ENCODE measurements around the gene FARS2. TPM values are rescaled to one million over a fixed set of nuclear protein-coding genes. Genes with fewer than 3 reads are reported as not detected.

The FARS2 gene
- total RNA-seq (2021; ENCODE audit: unreplicated experiment) = 13.8 TPM
- polyA plus RNA-seq (2012) = 6.3 and 9.6 TPM in 2 replicates
- percentile 61 among the genes with signal in this experiment for Bru-seq, nascent RNA
- BruChase-seq, experiment 1, labeled RNA remaining after a 6-hour chase = percentile 46 among the genes with signal in this experiment
- BruChase-seq, experiment 2, labeled RNA remaining after a 2-hour chase = percentile 55 among the genes with signal in this experiment
- long read RNA-seq, transcript FARS2-201 (7 exons, 1,663 nt) = major isoform, 14 of 22 reads
- long read RNA-seq, partial matches to known transcripts = 0 of 22 reads
- long read RNA-seq, other reads (novel, unspliced or antisense) = 4 of 22 reads

GRCh38 chr6:5260661-5261544 is at the start of gene FARS2, which contains the start of gene LYRM4:
Gene FARS2 (plus strand): TSS chr6:5261513.
Gene LYRM4 (minus strand): TSS chr6:5260950. CDS start chr6:5260733, 217 bp downstream.
- Histone ChIP-seq H3K4me1 (ENCODE audit: control insufficient read depth in 1 of 2, insufficient read depth in 2 of 2, low read length in 2 of 2) (peaks cover 9 to 14% of the 10 kb centered on the region in 2 experiments), H3K4me3 (replicated peaks in 1 of 2; ENCODE audit: low read depth in 1 of 2, low read length in 2 of 2) (peak within 1 kb of the TSS; percentile 77 to 92), H3K9me2 (ENCODE audit: insufficient read depth) (no peaks in the 10 kb centered on the region), H3K27ac (ENCODE audit: low read depth, low read length) (peak within 1 kb of the TSS; percentile 97), H3K79me2 (ENCODE audit: insufficient read depth, low read length) (peaks cover 60% of the 10 kb centered on the region), H2AFZ (ENCODE audit: low read depth, low read length, poor library complexity, severe bottlenecking) (peak within 1 kb of the TSS; percentile 63), H3K27me3 (ENCODE audit: insufficient read depth, low read length) (no peaks in the 10 kb centered on the region), H4K20me1 (ENCODE audit: insufficient read depth) (no peaks in the 10 kb centered on the region), H3K36me3 (ENCODE audit: control insufficient read depth in 1 of 2, insufficient read depth in 2 of 2, low read length in 2 of 2) (no peaks in the 10 kb centered on the region), H3K4me2 (ENCODE audit: low read length) (peak within 1 kb of the TSS; percentile 77), H3K9ac (ENCODE audit: low read length) (peak within 1 kb of the TSS; percentile 83), H3K9me3 (ENCODE audit: control insufficient read depth in 1 of 2, insufficient read depth in 1 of 2, low read depth in 1 of 2, low read length in 2 of 2) (no peaks in the 10 kb centered on the region)
- no TSS peak for BruUV-seq (replicated peaks)
- CTCF ChIA-PET = no interaction called here
- POLR2A ChIA-PET = interaction anchor here (0.7 kb wide), 1 partner anchor 123 kb away, joined by 5 read pairs; no protein-coding TSS in a partner anchor
- ATAC-seq = peak; percentile 80
- DNase-seq (ENCODE audit: low read depth, low spot score) = peak; percentile 72
- RAD21 ChIA-PET (ENCODE audit: low non-redundant PET in 1 of 2, low total read pairs in 2 of 2, uncharacterized antibody in 2 of 2, unreplicated experiment in 2 of 2) = interaction anchor here in 1 of 2 experiments (1.6 kb wide), 1 partner anchor 117 kb away, joined by 5 read pairs; no protein-coding TSS in a partner anchor
- intact Hi-C loops (cut with micrococcal nuclease) = loop anchor here (2.0 kb wide), 1 partner anchor 118 kb away; no protein-coding TSS in a partner anchor
- TF ChIP-seq RAD21 (IDR thresholded peaks at IDR 0.05; ENCODE audit: low read depth) (no peak), POLR2AphosphoS5 (IDR thresholded peaks at IDR 0.05; ENCODE audit: low read depth, low read length) (peak; percentile 39; the same call in 1 of the 2 replicates), MAX (IDR thresholded peaks at IDR 0.05) (no peak; the same call in none of the 2 replicates), ELF1 (IDR thresholded peaks at IDR 0.05; ENCODE audit: borderline replicate concordance, low read depth) (no peak), REST (IDR thresholded peaks at IDR 0.05; ENCODE audit: low read depth) (no peak), CEBPB (IDR thresholded peaks at IDR 0.05; ENCODE audit: low read depth) (no peak), YY1 (IDR thresholded peaks at IDR 0.05; ENCODE audit: extremely low read depth, insufficient replicate concordance, low read depth, low read length) (peak; percentile 93), ZNF274 (IDR thresholded peaks at IDR 0.05; ENCODE audit: low read depth, low read length) (no peak), ZBTB33 (IDR thresholded peaks at IDR 0.05; ENCODE audit: extremely low read depth, insufficient replicate concordance, low read length) (no peak), EGR1 (IDR thresholded peaks at IDR 0.05; ENCODE audit: low read depth) (peak; percentile 89), ZFX (IDR thresholded peaks at IDR 0.05) (peak; percentile 81), SRF (IDR thresholded peaks at IDR 0.05; ENCODE audit: low read depth) (no peak), CBX3 (IDR thresholded peaks at IDR 0.05; ENCODE audit: low read depth) (peak; percentile 49; the same call in 1 of the 2 replicates), CTCF (IDR thresholded peaks at IDR 0.05 in 2 of 3, conservative IDR thresholded peaks at IDR 0.05 in 1 of 3; ENCODE audit: borderline replicate concordance in 1 of 3, insufficient read depth in 1 of 3, low read depth in 2 of 3, low read length in 2 of 3) (peak in 1 of 3 experiments; percentile 22; a peak in 2 of 6 replicates), SP1 (IDR thresholded peaks at IDR 0.05; ENCODE audit: low read depth) (peak; percentile 68), JUND (IDR thresholded peaks at IDR 0.05) (no peak), FOSL1 (IDR thresholded peaks at IDR 0.05; ENCODE audit: low read depth) (no peak)

Data from HCT116 (cell line).